PC-9 (cell line): ENCODE measurements around the gene BRDT. TPM values are rescaled to one million over a fixed set of nuclear protein-coding genes. Genes with fewer than 3 reads are reported as not detected.

Experiments
- BruUV-seq: library from RNA; stranded (reverse); fragments of 400-500 nt; replicated peaks from 2 replicates; lab custom pipeline; 2021; lab: Mats Ljungman, UMichigan
- CTCF ChIA-PET: fragments of 300-600 bp; sonication (Branson Sonifier 250); formaldehyde crosslinking; loops from one replicate; lab custom pipeline; 2022; ENCODE audit warnings: antibody characterized with exemption; lab: Charles Lee
- POLR2A ChIA-PET: fragments of 300-600 bp; sonication (Branson Sonifier 250); formaldehyde crosslinking; loops from one replicate; lab custom pipeline; 2022; ENCODE audit warnings: antibody characterized with exemption; ENCODE audit not compliant: unreplicated experiment; lab: Charles Lee
- DNase-seq, 2 experiments: peaks; one replicate each; pipeline versions ENCODE4 v3.0.0 to v3.0.0-alpha.2; 2015 to 2022; ENCODE audit warnings: mixed read lengths in 1 of 2
- H2AFZ ChIP-seq: fragments of 200-600 bp; sonication (generic); 2 replicates; pipeline ENCODE4 v1.8.1; 2017; ENCODE audit warnings: antibody characterized with exemption
- H3F3A ChIP-seq: fragments of 200-600 bp; sonication (generic); 2 replicates; pipeline ENCODE4 v1.8.1; 2017; ENCODE audit warnings: antibody characterized with exemption, mild to moderate bottlenecking, low read depth; ENCODE audit not compliant: insufficient read depth
- H3K27ac ChIP-seq: fragments of 200-600 bp; sonication (generic); 2 replicates; pipeline ENCODE4 v1.6.1; 2016; ENCODE audit warnings: mixed run types
- H3K27me3 ChIP-seq: fragments of 200-600 bp; sonication (generic); 2 replicates; pipeline ENCODE4 v1.6.1; 2016; ENCODE audit warnings: low read depth, mixed run types; ENCODE audit not compliant: insufficient read depth
- H3K36me3 ChIP-seq: fragments of 200-600 bp; sonication (generic); 2 replicates; pipeline ENCODE4 v1.6.1; 2016; ENCODE audit warnings: low read depth, mixed run types
- H3K4me1 ChIP-seq: fragments of 200-600 bp; sonication (generic); replicated peaks from 2 replicates; pipeline ENCODE4 v1.6.1; 2016; ENCODE audit warnings: mixed run types; ENCODE audit not compliant: insufficient read depth
- H3K4me2 ChIP-seq: fragments of 200-600 bp; sonication (generic); 2 replicates; pipeline ENCODE4 v1.6.1; 2017; ENCODE audit warnings: mixed run types
- H3K4me3 ChIP-seq: fragments of 200-600 bp; sonication (generic); 2 replicates; pipeline ENCODE4 v1.6.1; 2016; ENCODE audit warnings: mixed run types
- H3K79me2 ChIP-seq: fragments of 200-600 bp; sonication (generic); 2 replicates; pipeline ENCODE4 v1.6.1; 2017; ENCODE audit warnings: low read depth, mixed run types
- H3K9me2 ChIP-seq: fragments of 200-600 bp; sonication (generic); 2 replicates; pipeline ENCODE4 v1.8.1; 2017; ENCODE audit warnings: mild to moderate bottlenecking; ENCODE audit not compliant: insufficient read depth
- H3K9me3 ChIP-seq: fragments of 200-600 bp; sonication (generic); 2 replicates; pipeline ENCODE4 v1.8.1; 2016; ENCODE audit warnings: low read depth; ENCODE audit not compliant: insufficient read depth
- H4K20me1 ChIP-seq: fragments of 200-600 bp; sonication (generic); 2 replicates; pipeline ENCODE4 v1.8.1; 2017; ENCODE audit not compliant: insufficient read depth
- CTCF ChIP-seq: fragments of 200-600 bp; sonication (generic); conservative IDR thresholded peaks from 2 replicates; pipeline ENCODE4 v1.6.1; 2017; ENCODE audit warnings: mixed run types, antibody characterized with exemption, mild to moderate bottlenecking, moderate library complexity
- EZH2 ChIP-seq: fragments of 200-600 bp; sonication (generic); IDR thresholded peaks from 2 replicates; pipeline ENCODE4 v1.8.0; 2017; ENCODE audit warnings: antibody characterized with exemption, low read depth
- intact Hi-C: fragments of 100-400 bp; cut with micrococcal nuclease; formaldehyde crosslinking; loops from one replicate; pipeline ENCODE4 v1.10.0; 2022; ENCODE audit not compliant: unreplicated experiment
- total RNA-seq: library from RNA; stranded (reverse); gene quantifications from 2 replicates; pipeline ENCODE4 v1.2.3, GENCODE V29; 2021

BRDT gene
- total RNA-seq, 1 experiment from 2014 or later = not detected

GRCh38 chr1:91916811-91917460 lies 32.3 kb upstream of the BRDT start:
- no peaks in the 10 kb centered on the region for H3K27me3 ChIP-seq
- H3K4me3 ChIP-seq = no peak overlapping the region
- H4K20me1 ChIP-seq = no peaks in the 10 kb centered on the region
- no TSS peak for BruUV-seq
- peak in 1 of 2 experiments; percentile 48 for DNase-seq
- H3K36me3 ChIP-seq = no peaks in the 10 kb centered on the region
- intact Hi-C loops = loop anchor here (1.0 kb wide), 1 partner anchor 27 kb away; no protein-coding TSS in a partner anchor
- peak overlapping the region; percentile 4; the same call in 1 of the 2 replicates for H3K4me2 ChIP-seq
- no peak overlapping the region for H2AFZ ChIP-seq
- no peak overlapping the region for H3K27ac ChIP-seq
- ChIA-PET POLR2A (interaction anchor here (0.6 to 0.7 kb wide), 2 partner anchors 27 to 644 kb away, joined by 3 read pairs; no protein-coding TSS in a partner anchor), CTCF (no interaction called here)
- H3K4me1 ChIP-seq = peaks cover 12% of the 10 kb centered on the region
- no peaks in the 10 kb centered on the region for H3K9me3 ChIP-seq
- no peaks in the 10 kb centered on the region for H3F3A ChIP-seq
- no peaks in the 10 kb centered on the region for H3K79me2 ChIP-seq
- H3K9me2 ChIP-seq = no peaks in the 10 kb centered on the region
- no peak for TF ChIP-seq CTCF
- no peak for TF ChIP-seq EZH2

- ChIA-PET CTCF (interaction anchor here (0.5 kb wide), 1 partner anchor 864 kb away, joined by 4 read pairs; no protein-coding TSS in a partner anchor), POLR2A (no interaction called here)
- no peak overlapping the region for H3K4me3 ChIP-seq
- H2AFZ ChIP-seq = no peak overlapping the region
- H3K4me1 ChIP-seq = peaks cover 17% of the 10 kb centered on the region
- no peaks in the 10 kb centered on the region for H3K9me2 ChIP-seq
- no peaks in the 10 kb centered on the region for H3K79me2 ChIP-seq
- no peaks in the 10 kb centered on the region for H3K36me3 ChIP-seq
- no peak for TF ChIP-seq CTCF
- TF ChIP-seq EZH2 = no peak
- H4K20me1 ChIP-seq = no peaks in the 10 kb centered on the region
- DNase-seq = no peak
- no peak overlapping the region for H3K4me2 ChIP-seq
- no peaks in the 10 kb centered on the region for H3K9me3 ChIP-seq
- intact Hi-C loops = loop anchor here (10.0 kb wide), 3 partner anchors 185 to 755 kb away; no protein-coding TSS in a partner anchor
- H3F3A ChIP-seq = no peaks in the 10 kb centered on the region
- no peaks in the 10 kb centered on the region for H3K27me3 ChIP-seq
- H3K27ac ChIP-seq = no peak overlapping the region
- no TSS peak for BruUV-seq
These were observed 29.2 kb upstream of the BRDT start for GRCh38 chr1:91919962-91920361.

GRCh38 chr1:91924146-91924545 lies 25.1 kb upstream of the BRDT start:
- ChIA-PET POLR2A (no interaction called here), CTCF (no interaction called here)
- H3K79me2 ChIP-seq = no peaks in the 10 kb centered on the region
- peaks cover 13% of the 10 kb centered on the region for H3K4me1 ChIP-seq
- H3K36me3 ChIP-seq = no peaks in the 10 kb centered on the region
- no peaks in the 10 kb centered on the region for H3K9me3 ChIP-seq
- no peak overlapping the region for H3K4me3 ChIP-seq
- H2AFZ ChIP-seq = no peak overlapping the region
- no peaks in the 10 kb centered on the region for H3K27me3 ChIP-seq
- intact Hi-C loops = loop anchor here (10.0 kb wide), 3 partner anchors 189 to 759 kb away; no protein-coding TSS in a partner anchor
- DNase-seq = no peak
- no TSS peak for BruUV-seq
- TF ChIP-seq EZH2 (no peak), CTCF (no peak)
- no peaks in the 10 kb centered on the region for H3K9me2 ChIP-seq
- no peaks in the 10 kb centered on the region for H3F3A ChIP-seq
- H3K27ac ChIP-seq = no peak overlapping the region
- H3K4me2 ChIP-seq = no peak overlapping the region
- no peaks in the 10 kb centered on the region for H4K20me1 ChIP-seq
